Mucosa of gallbladder (tissue), 1 donor: ENCODE data around the gene FBXW5. TPM values are rescaled to one million over a fixed set of nuclear protein-coding genes. Genes with fewer than 3 reads are reported as not detected.

Experiments used
- DNase-seq: peaks from one replicate; pipeline ENCODE4 v3.0.0-alpha.2; 2020; ENCODE audit warnings: low spot score
- total RNA-seq: library from RNA; stranded (reverse); gene quantifications from one replicate; pipeline ENCODE4 v1.2.1, GENCODE V29; 2021
- donor health status: DM: no; HTN: no; CAD: no.

Gene FBXW5
- total RNA-seq, 1 donor from 2014 or later = 144 TPM

DNA sequence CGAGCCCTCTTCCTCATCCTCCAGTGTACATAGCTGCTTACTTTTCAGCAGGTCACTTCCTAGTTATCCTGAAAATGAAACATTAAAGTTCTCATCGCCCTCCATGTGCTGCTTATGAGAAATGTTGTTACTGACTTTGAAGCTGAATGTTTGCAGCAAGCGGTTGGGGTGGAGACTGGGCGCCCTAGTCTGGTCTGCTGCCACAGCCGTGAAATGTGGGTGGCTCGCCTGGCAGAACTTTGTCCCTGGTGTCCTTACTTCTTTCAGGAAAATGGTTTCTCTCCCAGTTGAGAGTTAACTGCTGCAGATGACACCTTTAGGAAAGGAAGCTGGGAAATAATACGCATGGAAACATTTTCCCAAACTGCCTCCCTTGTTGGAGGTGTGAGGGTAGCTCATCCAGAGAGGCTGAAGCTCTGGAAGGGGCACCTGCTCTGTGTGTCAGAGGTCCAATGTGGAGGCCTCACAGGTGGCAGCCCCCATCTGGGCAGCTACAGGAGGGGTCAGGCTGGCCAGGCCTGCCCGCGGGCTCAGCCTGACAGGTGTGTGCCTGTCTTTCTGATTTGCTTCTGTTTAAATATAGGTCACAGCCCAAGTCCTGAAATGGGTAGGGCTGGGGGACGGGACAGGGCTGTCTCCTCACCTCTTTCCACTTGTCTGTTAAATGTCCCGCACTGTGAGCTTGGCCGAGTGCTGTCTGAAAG lies 34.2 kb downstream of the FBXW5 start:
- no peak for DNase-seq

DNA sequence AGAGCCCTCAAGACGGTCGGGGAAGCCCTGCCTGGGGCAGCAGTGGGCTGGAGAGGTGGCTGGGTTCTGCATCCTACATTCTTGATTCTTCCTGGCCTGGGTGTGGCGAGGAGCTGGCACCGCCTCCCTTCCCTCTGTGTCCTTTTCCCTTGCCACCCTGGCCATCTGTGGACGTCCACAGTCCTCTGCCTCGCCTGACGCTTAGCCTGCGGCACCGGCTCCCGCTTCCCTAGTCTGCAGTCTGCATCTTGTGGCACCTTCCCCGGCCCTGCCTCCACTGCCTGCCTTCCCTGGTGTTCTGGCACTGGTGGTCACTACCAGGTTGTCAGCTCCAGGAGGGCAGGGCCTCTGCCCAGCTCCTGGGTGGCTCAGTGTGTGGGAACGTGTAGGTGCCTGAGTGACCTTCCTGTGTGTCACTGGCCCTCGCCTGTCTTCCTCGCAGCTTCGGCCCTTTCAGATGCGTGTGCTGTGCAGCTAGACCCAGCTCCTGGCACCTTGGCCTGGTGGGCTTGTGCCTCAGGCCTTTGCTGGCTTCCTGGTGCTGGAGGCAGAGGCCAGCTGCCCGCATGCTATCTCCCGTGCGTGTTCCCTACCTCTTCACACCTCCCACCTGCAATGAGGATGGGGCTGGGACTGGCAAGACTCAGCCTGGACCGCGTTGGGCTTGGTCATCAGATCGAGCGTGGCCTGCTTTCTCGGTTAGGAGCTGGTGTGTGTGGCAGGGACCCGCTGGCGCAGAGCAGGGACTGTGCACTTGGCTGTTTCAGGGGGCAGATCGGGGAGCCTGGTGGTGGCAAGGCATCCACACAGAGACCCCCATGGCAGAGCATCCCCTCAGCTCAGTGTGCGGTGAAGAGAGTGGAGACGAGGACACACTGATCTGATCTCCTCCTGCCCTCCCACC lies 37.3 kb downstream of the FBXW5 start:
- DNase-seq = no peak

DNA sequence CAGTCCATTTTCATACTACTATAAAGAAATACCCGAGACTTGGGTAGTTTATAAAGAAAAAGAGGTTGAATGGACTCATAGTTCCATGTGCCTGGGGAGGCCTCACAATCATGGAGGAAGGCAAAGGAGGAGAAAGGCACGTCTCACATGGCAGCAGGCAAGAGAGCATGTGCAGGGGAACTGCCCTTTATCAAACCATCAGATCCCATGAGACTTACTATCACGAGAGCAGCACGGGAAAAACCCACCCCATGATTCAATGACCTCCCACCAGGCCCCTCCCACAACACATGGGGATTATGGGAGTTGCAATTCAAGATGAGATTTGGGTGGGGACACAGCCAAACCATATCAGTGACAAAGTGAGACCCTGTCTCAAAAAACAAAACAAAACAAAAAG lies 38.3 kb downstream of the FBXW5 start:
- DNase-seq = no peak

DNA sequence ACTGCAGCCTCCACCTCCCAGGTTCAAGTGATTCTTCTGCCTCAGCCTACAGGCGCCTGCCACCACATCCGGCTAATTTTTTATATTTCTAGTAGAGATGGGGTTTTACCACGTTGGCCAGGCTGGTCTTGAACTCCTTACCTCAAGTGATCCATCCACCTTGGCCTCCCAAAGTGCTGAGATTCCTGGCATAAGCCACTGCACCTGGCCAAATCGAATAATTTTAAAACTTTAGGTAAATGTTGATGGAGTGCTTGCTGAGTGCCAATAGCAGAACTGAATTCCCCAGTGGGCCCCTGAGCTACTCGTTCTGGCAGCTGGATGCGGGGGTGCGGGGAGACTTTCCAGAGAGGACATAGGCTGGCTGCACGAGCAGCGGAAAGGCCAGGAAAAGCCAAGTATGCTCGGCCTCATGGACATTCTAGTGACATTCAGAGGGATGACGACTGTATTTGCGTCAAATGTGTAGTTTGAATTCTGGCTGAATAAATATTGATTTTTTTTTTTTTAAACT lies 41.4 kb downstream of the FBXW5 start:
- DNase-seq = peak; percentile 52

DNA sequence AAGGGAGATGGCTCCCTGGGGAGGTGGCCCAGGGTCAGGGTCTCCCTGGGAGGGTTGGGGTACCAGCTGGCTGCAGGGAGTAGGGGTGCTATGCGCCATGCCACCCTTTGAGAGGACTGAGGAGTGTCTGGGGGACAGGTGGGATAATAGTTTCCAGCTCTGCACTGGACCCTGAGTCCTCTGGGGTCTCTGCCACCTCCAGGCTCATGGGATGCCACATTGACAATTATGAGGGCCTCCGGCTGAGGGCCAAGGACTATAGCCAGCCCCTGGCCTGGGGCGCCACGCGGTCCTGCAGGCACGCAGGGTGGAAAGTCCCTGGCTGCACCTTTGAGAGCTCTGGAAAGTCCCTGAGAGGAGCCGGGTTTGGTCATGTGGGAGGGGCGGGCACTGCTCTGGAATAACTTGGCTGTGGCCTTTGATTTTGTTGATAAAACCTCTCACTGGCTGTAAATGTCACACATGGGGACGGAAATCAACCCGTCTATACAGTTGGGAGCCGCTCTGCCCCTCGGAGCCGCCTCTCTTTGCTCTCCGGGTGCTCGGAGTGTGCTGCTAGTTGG lies 42.2 kb downstream of the FBXW5 start:
- DNase-seq = peak; percentile 87

DNA sequence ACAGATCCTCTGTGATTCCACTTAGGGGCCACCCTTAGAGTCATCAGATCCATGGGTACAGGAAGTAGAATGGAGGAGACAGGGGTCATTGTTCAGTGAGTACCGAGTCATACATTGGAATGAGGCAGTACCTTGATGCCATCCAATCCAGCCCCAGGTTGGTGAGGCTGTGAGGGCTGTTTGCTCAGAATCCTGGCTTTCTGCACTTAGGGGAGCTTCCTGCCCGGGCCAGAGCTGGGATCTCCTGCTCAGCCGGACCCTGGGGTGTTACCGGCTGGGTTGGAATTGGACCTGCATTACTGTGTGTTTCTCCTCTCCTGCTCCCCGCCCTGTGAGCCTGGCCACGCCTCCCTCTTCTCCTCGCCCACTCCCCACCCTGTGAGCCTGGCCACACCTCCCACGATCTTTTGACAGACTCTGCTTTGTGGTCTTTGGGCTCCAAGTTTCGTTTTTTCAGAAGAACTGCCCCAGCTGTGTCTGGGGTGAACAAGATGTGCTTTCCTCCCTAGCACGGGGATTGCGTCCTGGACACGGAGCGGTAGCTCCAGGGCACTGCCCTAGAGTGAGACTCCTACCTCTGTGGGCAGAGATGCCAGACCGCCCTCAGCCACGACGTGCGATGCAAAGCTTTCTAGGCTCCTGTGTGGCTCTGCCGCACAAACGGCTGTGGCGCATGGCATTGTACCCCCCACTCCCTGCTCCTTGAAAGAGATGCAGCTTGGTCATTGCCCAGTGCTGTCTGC lies 42.9 kb downstream of the FBXW5 start:
- peak; percentile 38 for DNase-seq

DNA sequence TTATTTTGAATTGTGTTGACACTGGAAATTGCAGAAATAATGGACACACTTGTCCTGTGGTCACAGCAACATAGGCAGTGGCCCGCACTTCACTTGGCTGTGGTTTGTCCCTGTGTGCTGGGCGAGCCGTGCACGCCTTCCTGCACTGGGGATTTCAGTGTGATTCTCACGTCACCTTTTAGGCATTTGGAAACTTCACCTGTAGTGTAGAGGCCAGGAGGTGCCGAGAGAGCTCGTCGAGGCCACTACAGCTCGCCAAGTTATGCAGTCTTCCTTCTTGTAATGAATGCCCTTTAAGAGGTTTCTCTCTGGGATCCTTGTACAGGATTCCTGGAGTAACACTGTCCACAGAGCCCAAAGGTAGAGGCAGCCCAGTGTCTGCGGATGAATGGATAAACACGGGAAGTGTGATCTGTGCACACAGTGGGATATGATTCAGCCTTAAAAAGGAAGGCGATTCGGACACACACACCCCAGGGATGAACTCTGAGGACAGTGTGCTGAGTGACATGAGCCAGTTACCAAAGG lies 43.5 kb downstream of the FBXW5 start:
- DNase-seq = no peak

DNA sequence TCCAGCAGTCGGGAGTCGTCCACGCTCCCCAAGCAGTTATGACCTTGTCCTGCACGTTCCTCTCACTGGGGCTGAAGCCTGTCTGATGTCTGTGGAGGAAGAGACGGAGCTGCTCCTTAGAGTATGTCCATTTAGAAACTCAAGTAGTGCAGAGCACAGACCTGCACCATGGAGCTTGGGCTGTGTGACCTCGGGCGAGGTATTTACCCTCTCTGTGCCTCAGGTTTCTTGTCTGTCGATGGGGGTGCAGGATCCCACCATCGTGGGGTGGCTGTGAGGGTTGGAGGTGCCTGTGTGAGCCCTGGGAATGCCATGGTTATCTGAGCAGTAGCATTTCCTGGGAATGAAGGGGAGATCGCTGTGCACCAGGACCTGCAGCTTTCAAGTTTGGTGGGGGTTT lies 44.0 kb downstream of the FBXW5 start:
- DNase-seq = no peak

DNA sequence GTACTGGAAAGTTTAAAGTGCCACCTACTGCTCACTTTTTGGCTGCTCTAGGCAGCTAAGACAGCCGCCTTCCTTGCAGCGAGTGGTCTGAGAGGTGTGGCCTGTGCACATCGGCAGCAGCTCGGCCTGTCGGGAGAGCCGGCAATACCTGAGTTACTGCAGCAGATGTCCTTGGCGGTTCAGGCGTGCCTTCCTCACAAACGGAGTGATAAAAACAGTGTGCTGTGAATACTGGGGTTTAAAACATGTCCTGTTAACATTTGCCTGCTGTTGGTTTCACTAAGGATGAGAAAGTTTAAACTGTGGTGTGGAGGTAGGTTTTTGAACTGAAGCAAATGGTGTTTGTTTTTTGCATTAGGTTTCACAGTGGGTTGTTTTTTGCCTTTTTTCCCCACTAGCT lies 45.3 kb downstream of the FBXW5 start:
- DNase-seq = no peak

DNA sequence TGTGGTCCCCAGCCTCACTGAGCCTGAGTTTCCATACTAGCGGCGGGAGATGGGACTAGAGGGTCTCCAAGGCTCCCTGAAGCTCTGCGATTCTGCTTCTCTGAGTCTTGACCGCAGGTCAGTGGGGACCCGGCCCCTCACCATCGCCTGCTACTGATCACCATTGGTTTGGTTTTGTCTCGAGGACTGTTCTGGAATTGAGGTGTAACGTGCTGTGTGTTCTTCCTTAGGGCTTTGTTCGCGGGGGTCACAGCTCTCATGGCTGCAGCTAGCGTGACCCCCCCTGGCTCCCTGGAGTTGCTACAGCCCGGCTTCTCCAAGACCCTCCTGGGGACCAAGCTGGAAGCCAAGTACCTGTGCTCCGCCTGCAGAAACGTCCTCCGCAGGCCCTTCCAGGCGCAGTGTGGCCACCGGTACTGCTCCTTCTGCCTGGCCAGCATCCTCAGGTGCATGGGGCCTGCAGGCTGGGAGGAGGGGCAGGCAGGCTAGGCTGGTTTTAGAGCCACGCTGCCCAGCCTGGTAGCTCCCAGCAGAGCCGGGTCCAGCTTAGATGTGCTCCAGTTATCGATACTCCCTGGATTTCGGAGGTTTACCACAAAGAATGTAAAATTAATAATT lies 45.9 kb downstream of the FBXW5 start:
- no peak for DNase-seq

DNA sequence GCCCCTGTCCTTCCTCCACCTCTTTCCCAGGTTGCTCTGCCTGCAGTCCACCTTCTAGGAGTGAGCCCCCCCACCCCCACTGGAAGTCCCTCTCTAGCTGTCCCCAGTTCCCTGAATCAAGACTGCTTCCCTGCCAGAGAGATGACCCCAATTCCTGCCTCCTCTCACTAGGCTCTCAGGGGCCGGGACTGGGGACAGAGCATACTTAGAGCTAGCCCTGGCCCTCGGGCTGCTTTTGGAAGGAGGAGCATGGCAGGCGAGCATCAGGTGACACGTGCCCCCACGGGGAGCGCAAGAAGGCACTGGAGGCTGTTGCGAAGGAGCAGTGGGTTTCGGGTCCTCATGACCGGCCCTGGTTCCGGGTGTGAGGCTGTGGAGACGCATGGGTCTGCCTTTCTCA lies 48.5 kb downstream of the FBXW5 start:
- no peak for DNase-seq

DNA sequence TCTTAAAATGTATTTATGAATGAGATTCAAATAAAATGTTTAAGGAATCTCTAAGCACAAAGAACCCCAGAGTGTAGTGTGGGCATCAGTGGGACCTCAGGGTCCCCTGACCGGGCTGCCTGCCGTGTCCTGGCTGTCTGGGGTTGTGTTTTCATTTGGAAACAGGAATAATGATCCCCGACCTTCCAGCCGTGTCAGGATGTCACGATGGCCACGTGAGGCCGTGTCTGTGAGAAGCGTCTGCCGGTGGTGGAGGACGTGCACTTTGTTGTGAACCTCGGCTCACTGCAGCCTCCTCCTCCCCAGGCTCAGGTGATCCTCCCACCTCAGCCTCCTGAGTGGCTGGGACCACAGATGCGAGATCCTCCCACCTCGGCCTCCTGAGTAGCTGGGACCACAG lies 53.9 kb downstream of the FBXW5 start:
- no peak for DNase-seq

Other genes with a start within 250 kb of the FBXW5 start
- 8.8 TPM for gene DIPK1B, start 232.2 kb downstream of the FBXW5 start, total RNA-seq
- 11.4 TPM for gene LCN10, start 201.8 kb downstream of the FBXW5 start, total RNA-seq
- 12.8 TPM for gene LCN6, start 196.2 kb downstream of the FBXW5 start, total RNA-seq
- gene LCN8, start 186.5 kb downstream of the FBXW5 start, total RNA-seq = not detected
- not detected for gene LCN15, start 180.2 kb downstream of the FBXW5 start, total RNA-seq
- 81.3 TPM for gene TMEM141, start 153.4 kb downstream of the FBXW5 start, total RNA-seq
- 2.3 TPM for gene CCDC183, start 148.4 kb downstream of the FBXW5 start, total RNA-seq
- gene RABL6, start 136.8 kb downstream of the FBXW5 start, total RNA-seq = 91.0 TPM
- 19.4 TPM for gene AJM1, start 102.3 kb downstream of the FBXW5 start, total RNA-seq
- gene PHPT1, start 95.3 kb downstream of the FBXW5 start, total RNA-seq = 150 TPM
- 38.6 TPM for gene MAMDC4, start 92.4 kb downstream of the FBXW5 start, total RNA-seq
- gene EDF1, start 78.4 kb downstream of the FBXW5 start, total RNA-seq = 342 TPM
- 19.6 TPM for gene TRAF2, start 58.2 kb downstream of the FBXW5 start, total RNA-seq
- 110 TPM for gene C8G, start 505 bp upstream of the FBXW5 start, total RNA-seq
- gene LCN12, start 7.5 kb upstream of the FBXW5 start, total RNA-seq = 10.0 TPM
- 481 TPM for gene PTGDS, start 32.8 kb upstream of the FBXW5 start, total RNA-seq
- gene LCNL1, start 38.3 kb upstream of the FBXW5 start, total RNA-seq = 0.92 TPM
- gene PAXX, start 47.7 kb upstream of the FBXW5 start, total RNA-seq = 51.2 TPM
- gene CLIC3, start 51.8 kb upstream of the FBXW5 start, total RNA-seq = 2.2 TPM
- gene ABCA2, start 83.5 kb upstream of the FBXW5 start, total RNA-seq = 298 TPM
- gene FUT7, start 87.3 kb upstream of the FBXW5 start, total RNA-seq = 0.26 TPM
- gene NPDC1, start 101.4 kb upstream of the FBXW5 start, total RNA-seq = 376 TPM
- 41.1 TPM for gene ENTPD2, start 109.3 kb upstream of the FBXW5 start, total RNA-seq
- gene SAPCD2, start 125.8 kb upstream of the FBXW5 start, total RNA-seq = 2.4 TPM
- gene UAP1L1, start 132.8 kb upstream of the FBXW5 start, total RNA-seq = 10.5 TPM
- gene MAN1B1, start 142.2 kb upstream of the FBXW5 start, total RNA-seq = 59.8 TPM
- 199 TPM for gene DPP7, start 170.0 kb upstream of the FBXW5 start, total RNA-seq
- 0.83 TPM for gene GRIN1, start 194.4 kb upstream of the FBXW5 start, total RNA-seq
- 0.43 TPM for gene LRRC26, start 225.3 kb upstream of the FBXW5 start, total RNA-seq
- not detected for gene TMEM210, start 227.3 kb upstream of the FBXW5 start, total RNA-seq
- gene ANAPC2, start 243.8 kb upstream of the FBXW5 start, total RNA-seq = 64.6 TPM
- gene SSNA1, start 243.9 kb upstream of the FBXW5 start, total RNA-seq = 65.7 TPM